Ovary (tissue), 9 donors: ENCODE data around the gene TTC28. TPM values are rescaled to one million over a fixed set of nuclear protein-coding genes. Genes with fewer than 3 reads are reported as not detected.
"Not testable (repeated sequence)": the region's sequence is repeated elsewhere in the genome, so short reads cannot be mapped to it uniquely, and the experiment has no call there.

Experiments used
- DNase-seq, 5 donors: peaks; one replicate each; pipeline ENCODE4 v3.0.0-alpha.2; 2019 to 2020
- H3K27ac ChIP-seq, 2 donors: fragments of 200-600 bp; one replicate each; pipeline versions ENCODE4 v1.5.1 to v1.8.0; 2019 to 2022
- H3K27me3 ChIP-seq: fragments of 200-600 bp; one replicate; pipeline ENCODE4 v1.8.0; 2022
- H3K36me3 ChIP-seq: fragments of 200-600 bp; sonication (generic); one replicate; pipeline ENCODE4 v1.5.1; 2019
- H3K4me1 ChIP-seq: one replicate; pipeline ENCODE4 v1.8.1; 2013; ENCODE audit warnings: mild to moderate bottlenecking, moderate library complexity; ENCODE audit not compliant: insufficient read depth
- H3K4me3 ChIP-seq: fragments of 200-600 bp; sonication (generic); one replicate; pipeline ENCODE4 v1.5.1; 2017
- H3K9me3 ChIP-seq, 2 donors: fragments of 200-600 bp in 1 of 2; sonication (generic) in 1 of 2; one replicate each; pipeline versions ENCODE4 v1.5.1 to v1.8.1; 2013 to 2019; ENCODE audit warnings: mild to moderate bottlenecking in 1 of 2, moderate library complexity in 1 of 2
- EP300 ChIP-seq: sonication (generic); formaldehyde crosslinking; IDR thresholded peaks from one replicate; pipeline ENCODE4 v1.6.1; 2017; ENCODE audit warnings: antibody characterized with exemption
- POLR2A ChIP-seq: fragments of 450-650 bp; IDR thresholded peaks from one replicate; pipeline ENCODE4 v1.6.1; 2017; ENCODE audit warnings: antibody characterized with exemption, mild to moderate bottlenecking, moderate library complexity
- WGBS, 3 donors: extraction: QIAGEN DNeasy Blood & Tissue Kit in 1 of 3; methylation state at CpG; one replicate each; pipeline versions ENCODE4 v1.1.5 to v1.1.7; 2013 to 2017; 5-methylcytosine and 5-hydroxymethylcytosine counted together
- intact Hi-C, 4 donors: fragments of 100-400 bp; cut with DNase I; formaldehyde crosslinking; loops; one replicate each; pipeline versions ENCODE4 v1.11.0 to v1.15.1; 2022 to 2023
- polyA plus RNA-seq, 2 donors: library from polyadenylated mRNA; stranded (reverse); fragments of 200-250 nt in 1 of 2; fragments of 350-450 nt in 1 of 2; fragmentation: Illumina TruSeq in 1 of 2; extraction: RNeasy Lipid Tissue Mini Kit (QIAGEN cat#74804) in 1 of 2; gene quantifications; one replicate each; pipeline ENCODE4 v1.2.3, GENCODE V29; 2013 to 2014
- total RNA-seq, 7 donors: library from RNA; depleted of rRNA in 2 of 7; stranded (reverse); fragments of >200 nt in 2 of 7; fragmentation: NEBNext Ultra II Directional in 3 of 7; extraction: Animal tissue kit (Norgen Biotek cat#: 25700) in 3 of 7; gene quantifications; one replicate each; pipeline versions ENCODE4 v1.1.0 to v1.2.4, GENCODE V29; 2016 to 2023
- TF ChIP-seq, protein P1 (sequence below), 3 donors: fragments of 450-650 bp in 2 of 3; fragments of 200-600 bp in 1 of 3; IDR thresholded peaks; one replicate each; pipeline versions ENCODE4 v1.5.1 to v1.8.0; 2016 to 2022; ENCODE audit warnings: antibody characterized with exemption in 3 of 3, mild to moderate bottlenecking in 1 of 3
- donor health status: DM: no; HTN: no; CAD: no; lungs with moderate emphysema.
- donor health status: DM: no; HTN: no; CAD: no.
- donor health status: Bipolar disorder and iron deficiency.
- donor health status: DM: yes; HTN: yes; CAD: no.
- donor health status: DM: no; HTN: no; CAD: no.
- donor health status: DM: yes; HTN: yes; CAD: no.

The TTC28 gene
- total and polyA plus RNA-seq, 9 donors: 16.7 to 127 (median 72.9) TPM

- Histone ChIP-seq H3K4me1 (no peaks in the 10 kb centered on the region), H3K4me3 (no peak overlapping the region), H3K27me3 (no peaks in the 10 kb centered on the region), H3K9me3 (no peaks in the 10 kb centered on the region), H3K27ac (no peak overlapping the region), H3K36me3 (no peaks in the 10 kb centered on the region)
- 86 to 92% (median 92%) methylated on average over 7 of the region's 7 CpGs for WGBS, 3 donors
- TF ChIP-seq, protein P1, sequence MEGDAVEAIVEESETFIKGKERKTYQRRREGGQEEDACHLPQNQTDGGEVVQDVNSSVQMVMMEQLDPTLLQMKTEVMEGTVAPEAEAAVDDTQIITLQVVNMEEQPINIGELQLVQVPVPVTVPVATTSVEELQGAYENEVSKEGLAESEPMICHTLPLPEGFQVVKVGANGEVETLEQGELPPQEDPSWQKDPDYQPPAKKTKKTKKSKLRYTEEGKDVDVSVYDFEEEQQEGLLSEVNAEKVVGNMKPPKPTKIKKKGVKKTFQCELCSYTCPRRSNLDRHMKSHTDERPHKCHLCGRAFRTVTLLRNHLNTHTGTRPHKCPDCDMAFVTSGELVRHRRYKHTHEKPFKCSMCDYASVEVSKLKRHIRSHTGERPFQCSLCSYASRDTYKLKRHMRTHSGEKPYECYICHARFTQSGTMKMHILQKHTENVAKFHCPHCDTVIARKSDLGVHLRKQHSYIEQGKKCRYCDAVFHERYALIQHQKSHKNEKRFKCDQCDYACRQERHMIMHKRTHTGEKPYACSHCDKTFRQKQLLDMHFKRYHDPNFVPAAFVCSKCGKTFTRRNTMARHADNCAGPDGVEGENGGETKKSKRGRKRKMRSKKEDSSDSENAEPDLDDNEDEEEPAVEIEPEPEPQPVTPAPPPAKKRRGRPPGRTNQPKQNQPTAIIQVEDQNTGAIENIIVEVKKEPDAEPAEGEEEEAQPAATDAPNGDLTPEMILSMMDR (IDR thresholded peaks at IDR 0.05): no peak
- no peak for TF ChIP-seq EP300
- no peak for TF ChIP-seq POLR2A
- intact Hi-C loops: no loop called here
- no peak for DNase-seq
Measured at GRCh38 chr22:28094771-28095170, 584.9 kb downstream of the TTC28 start.

DNA sequence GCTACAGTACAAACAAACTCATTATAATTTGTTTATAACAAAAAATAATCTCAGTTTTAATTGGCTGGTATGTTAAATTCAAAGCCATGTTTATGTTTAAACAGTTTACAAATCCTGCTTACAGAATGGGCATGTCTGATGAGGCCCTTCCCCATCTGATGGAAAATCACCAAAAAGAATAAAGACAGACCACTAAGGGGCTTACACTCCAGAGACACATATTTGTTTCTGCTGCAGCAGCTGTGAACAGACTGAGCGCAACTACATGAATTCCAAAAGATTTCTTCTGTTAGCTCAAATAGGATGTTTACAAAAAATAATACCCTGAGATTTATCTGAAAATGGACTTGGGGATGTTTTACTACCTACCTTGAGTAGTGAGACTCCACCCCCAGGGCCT lies 585.9 kb downstream of the TTC28 start:
- no peak overlapping the region for H3K4me3 ChIP-seq
- WGBS, 3 donors: 68 to 95% (median 88%) methylated on average over 1 of the region's 1 CpG
- no peak for DNase-seq

GRCh38 chr22:28091486-28091885 lies 588.2 kb downstream of the TTC28 start:
- Histone ChIP-seq H3K36me3 (no peaks in the 10 kb centered on the region), H3K27ac (no peak overlapping the region), H3K27me3 (no peaks in the 10 kb centered on the region), H3K9me3 (no peaks in the 10 kb centered on the region), H3K4me3 (no peak overlapping the region), H3K4me1 (no peaks in the 10 kb centered on the region)
- WGBS, 3 donors: 92 to 98% (median 96%) methylated on average over 6 of the region's 6 CpGs
- intact Hi-C loops: no loop called here
- DNase-seq: no peak
- TF ChIP-seq EP300: no peak
- TF ChIP-seq POLR2A: no peak
- TF ChIP-seq, protein P1 (IDR thresholded peaks at IDR 0.05): no peak

More for the DNA sequence above, 585.9 kb downstream of the TTC28 start:
- intact Hi-C loops: no loop called here
- H3K27ac ChIP-seq: no peak overlapping the region
- no peaks in the 10 kb centered on the region for H3K9me3 ChIP-seq
- no peaks in the 10 kb centered on the region for H3K27me3 ChIP-seq
- no peaks in the 10 kb centered on the region for H3K4me1 ChIP-seq
- TF ChIP-seq POLR2A (no peak), EP300 (no peak)
- TF ChIP-seq, protein P1 (IDR thresholded peaks at IDR 0.05): no peak
- H3K36me3 ChIP-seq: no peaks in the 10 kb centered on the region

GRCh38 chr22:28089541-28089940 lies 590.1 kb downstream of the TTC28 start:
- H3K27me3 ChIP-seq, intact Hi-C loops, DNase-seq, H3K4me1 ChIP-seq, H3K9me3 ChIP-seq, H3K27ac ChIP-seq, H3K4me3 ChIP-seq, H3K36me3 ChIP-seq: not testable (repeated sequence)
- 94 to 97% (median 97%) methylated on average over 5 of the region's 5 CpGs for WGBS, 3 donors

- TF ChIP-seq POLR2A: no peak
- TF ChIP-seq EP300: no peak
- TF ChIP-seq, protein P1 (IDR thresholded peaks at IDR 0.05): no peak
- H3K27ac ChIP-seq: no peak overlapping the region
- peaks cover 2% of the 10 kb centered on the region for H3K4me1 ChIP-seq
- H3K27me3 ChIP-seq: no peaks in the 10 kb centered on the region
- WGBS, 3 donors: 86 to 92% (median 92%) methylated on average over 3 of the region's 3 CpGs
- no peaks in the 10 kb centered on the region for H3K36me3 ChIP-seq
- intact Hi-C loops: no loop called here
- no peak for DNase-seq
- H3K9me3 ChIP-seq: no peaks in the 10 kb centered on the region
- H3K4me3 ChIP-seq: no peak overlapping the region
Measured at GRCh38 chr22:28077166-28077565, 602.5 kb downstream of the TTC28 start.
